ENCODE results near the gene TRIM62.
"Not testable (repeated sequence)": the region's sequence is repeated elsewhere in the genome, so short reads cannot be mapped to it uniquely, and the experiment has no call there.

TRIM62 gene

DNA sequence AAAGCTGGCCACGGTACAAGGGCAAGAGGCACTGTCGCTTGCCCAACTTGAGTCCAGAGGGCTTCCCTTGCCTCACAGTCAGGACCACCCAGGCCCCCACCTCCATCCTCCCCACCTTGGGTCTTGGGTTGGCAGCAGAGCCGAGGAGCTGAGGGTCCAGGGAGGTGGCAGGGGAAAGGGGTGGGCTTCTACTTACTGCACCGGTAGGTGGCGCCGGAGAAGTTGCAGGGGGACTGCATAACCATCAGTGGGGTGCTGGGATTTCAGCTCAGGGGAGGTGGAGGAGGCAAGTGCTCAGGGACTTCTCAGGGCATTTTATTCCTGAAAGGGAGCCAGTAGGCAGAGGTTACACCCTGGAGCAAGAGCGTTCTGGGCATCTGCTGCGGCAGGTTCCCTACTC, 44.0 kb downstream of the TRIM62 start:
- DNase-seq (ENCODE audit: low read depth in 2 of 2), result no peak

DNA sequence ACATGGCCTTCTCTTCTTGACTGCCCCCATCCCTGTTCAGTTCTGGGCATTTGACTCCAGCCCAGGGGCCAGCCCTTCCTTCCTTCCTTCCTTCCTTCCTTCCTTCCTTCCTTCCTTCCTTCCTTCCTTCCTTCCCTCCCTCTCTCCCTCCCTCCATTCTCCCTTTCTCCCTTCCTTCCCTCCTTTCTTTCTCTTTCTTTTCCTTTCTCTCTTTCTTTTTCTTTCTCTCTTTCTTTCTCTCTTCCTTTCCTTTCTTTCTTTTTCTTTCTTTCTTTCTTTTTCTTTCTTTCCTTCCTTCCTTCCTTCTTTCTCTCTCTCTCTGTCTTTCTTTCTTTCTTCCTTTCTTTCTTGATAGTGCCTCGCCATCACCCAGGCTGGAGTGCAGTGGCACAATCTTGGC, 45.8 kb downstream of the TRIM62 start:
- not testable (repeated sequence) for DNase-seq (ENCODE audit: low read depth in 2 of 2)

DNA sequence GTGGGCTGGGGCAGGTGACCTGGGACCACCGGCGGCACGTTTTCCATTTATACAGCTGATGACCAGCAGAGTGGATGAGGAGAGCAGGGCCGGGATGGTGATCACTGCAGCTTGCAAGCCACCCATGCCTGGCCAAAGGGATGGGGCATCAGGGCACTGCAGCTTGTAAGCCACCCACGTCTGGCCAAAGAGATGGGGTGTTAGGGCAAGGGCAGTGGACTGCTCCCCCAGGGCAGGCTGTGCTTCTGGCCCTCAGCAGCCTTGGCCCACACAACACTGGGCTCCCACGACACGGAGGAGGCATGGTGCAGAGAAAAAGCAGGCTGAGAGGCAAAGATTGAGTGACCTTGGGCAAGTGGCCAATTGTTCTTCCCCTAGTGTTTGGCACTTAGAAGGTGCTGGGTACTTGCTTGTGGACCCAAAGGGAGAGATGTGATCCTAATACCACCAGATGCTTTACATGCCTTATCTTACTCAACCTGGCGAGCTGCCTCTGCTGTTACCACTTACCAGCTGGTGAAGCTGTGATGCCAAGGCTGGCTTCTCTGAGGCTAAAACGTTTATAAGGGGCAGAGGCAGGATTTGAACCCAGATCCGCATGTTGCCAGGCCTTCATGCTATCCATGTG, 48.3 kb downstream of the TRIM62 start:
- no peak for DNase-seq (ENCODE audit: low read depth in 2 of 2)

DNA sequence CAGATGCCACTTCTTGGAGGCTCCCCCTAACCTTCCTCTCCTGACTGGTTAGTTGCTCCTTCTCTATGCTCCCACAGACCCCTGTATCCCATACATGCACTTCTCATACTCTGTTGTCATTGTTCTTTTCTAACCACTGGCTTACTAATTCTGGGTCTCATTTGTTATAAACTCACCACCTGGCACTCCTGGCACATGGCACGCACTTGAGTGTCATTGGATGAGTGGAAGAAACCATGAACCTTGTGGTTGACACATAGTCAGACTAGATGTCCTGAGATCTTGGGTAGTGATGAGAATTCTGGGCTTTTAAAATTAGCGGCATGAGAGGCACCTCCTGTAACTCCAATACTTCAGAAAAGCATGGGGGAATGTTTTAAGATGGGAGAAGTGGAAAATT, 49.3 kb downstream of the TRIM62 start:
- no peak for DNase-seq (ENCODE audit: low read depth in 2 of 2)

DNA sequence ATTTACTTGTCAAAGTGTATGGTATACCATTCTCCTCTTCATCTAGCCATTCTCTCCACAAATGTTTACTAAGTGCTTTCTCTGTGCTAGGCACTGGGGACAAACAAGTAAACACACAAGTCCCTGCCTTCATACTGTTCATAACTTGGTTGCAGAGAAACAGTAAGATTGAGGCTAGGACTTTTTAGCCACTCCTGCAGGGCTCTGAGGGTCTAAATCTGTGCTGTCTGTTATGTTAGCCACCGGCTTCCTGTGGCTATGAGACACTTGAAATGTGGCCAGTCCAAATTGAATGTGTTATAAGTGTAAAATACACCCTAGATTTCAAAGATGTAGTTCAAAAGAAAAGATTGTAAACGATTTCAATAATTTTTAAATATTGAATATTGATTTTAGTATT, 50.7 kb downstream of the TRIM62 start:
- DNase-seq (ENCODE audit: low read depth in 2 of 2), result no peak

DNA sequence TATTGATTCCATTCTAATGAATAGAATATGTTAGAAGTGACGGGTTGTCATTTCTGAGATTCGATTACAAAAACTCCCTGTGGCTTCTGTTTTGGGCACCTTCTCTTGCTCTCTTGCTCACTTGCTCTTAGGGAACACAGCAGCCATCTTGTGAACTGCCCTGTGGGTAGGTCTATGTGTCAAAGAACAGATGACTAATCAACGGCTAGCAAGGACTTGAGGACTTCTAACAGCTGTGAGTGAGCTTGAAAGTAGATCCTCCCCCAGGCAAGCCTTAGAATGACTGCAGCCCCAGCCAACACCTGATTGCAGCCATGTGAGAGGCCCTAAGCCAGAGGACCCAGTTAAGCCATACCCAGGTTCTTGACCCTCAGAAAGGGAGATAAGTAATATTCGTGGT, 51.5 kb downstream of the TRIM62 start:
- DNase-seq (ENCODE audit: low read depth in 2 of 2), result no peak

DNA sequence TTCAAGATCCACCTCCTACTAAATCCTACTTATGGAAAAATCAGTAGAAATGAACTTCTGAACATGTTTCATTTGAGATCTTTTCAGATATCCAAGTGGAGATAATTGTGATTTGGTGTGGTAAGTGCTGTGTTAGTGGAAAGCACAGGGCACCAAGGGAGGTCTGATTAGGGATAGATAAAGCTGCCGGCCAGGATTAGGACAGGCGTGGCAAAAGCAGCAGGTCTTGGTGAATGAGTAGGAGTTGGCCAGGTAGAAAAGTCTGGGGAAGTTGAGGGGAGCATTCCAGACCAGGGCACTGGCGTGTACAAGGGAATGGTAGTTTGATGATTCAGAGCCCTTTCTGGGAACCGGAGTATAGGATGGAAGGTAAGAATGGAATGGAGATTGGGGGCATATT, 53.1 kb downstream of the TRIM62 start:
- no peak for DNase-seq (ENCODE audit: low read depth in 2 of 2)

DNA sequence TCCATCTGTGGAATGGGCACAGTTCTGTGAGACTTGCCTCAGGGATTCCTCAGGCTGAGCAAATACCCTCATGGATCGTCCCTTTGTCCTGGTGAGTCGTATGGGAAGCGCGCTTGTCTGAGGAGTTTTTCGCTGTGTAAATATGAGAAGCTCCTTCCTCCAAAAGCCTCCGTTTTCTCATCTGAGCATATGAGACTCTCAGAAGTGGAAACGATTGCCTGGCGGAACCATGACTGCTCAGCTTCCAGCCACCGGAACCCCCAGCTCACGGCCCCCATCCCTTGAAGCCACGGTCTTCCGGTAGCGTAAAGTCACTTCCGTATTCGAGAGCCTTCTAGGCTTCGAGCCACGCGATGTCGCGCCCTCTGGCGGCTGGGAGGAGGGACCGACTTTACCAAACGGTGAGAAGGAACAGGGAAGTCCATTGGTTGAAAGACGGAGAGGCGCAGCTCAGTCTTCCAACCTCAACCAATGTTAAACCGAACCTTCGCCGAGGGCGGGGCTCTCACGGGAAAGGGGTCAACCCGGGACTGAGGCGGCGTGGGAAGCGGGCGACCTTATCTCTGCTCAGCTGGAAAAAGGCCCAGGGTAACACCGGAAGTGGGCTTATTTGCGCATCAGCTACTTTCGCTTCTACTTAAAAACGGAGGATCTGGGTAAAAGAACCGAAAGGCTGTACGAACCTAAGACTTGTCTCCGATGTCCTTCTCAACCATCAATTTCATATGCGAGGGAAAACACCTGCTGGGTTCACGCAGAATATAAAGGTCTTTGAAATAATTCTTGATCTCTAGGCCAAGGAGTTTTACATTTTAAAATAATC, 54.6 kb downstream of the TRIM62 start:
- peak; percentile 98 for DNase-seq (ENCODE audit: low read depth in 2 of 2)

DNA sequence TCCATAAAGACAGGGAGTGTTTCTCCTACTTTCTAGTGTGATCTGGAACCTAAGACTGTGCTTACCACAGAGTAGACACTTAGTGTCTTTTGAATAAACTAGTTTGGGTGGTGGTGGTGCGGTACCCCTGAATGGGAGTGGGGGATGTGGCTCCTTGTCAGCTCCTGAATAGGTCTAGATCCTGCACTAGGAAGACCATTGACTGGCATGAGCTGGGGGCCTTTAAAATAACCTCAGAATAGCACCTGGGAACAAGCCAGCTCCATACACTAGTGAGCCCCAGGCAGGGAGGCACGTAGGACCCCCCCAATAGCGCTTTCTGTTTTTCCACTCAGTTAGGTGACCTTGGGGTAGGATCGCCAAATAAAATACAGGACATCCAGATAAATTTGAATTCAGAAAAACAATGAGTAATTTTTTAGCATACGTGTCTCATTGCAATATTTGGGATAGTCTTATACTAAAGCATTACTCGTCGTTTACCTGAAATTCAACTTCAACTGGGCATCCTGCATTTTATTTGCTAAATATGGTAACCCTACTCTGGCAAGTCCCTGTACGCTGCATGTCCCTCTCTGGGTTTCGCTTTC, 55.3 kb downstream of the TRIM62 start:
- no peak for DNase-seq (ENCODE audit: low read depth in 2 of 2)

DNA sequence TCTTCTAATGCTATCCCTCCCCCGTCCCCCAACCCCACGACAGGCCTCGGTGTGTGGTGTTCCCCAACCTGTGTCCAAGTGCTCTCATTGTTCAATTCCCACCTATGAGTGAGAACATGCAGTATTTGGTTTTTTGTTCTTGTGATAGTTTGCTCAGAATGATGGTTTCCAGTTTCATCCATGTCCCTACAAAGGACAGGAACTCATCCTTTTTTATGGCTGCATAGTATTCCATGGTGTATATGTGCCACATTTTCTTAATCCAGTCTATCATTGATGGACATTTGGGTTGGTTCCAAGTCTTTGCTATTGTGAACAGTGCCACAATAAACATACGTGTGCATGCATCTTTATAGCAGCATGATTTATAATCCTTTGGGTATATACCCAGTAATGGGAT, 57.2 kb downstream of the TRIM62 start:
- DNase-seq (ENCODE audit: low read depth in 2 of 2), result not testable (repeated sequence)

DNA sequence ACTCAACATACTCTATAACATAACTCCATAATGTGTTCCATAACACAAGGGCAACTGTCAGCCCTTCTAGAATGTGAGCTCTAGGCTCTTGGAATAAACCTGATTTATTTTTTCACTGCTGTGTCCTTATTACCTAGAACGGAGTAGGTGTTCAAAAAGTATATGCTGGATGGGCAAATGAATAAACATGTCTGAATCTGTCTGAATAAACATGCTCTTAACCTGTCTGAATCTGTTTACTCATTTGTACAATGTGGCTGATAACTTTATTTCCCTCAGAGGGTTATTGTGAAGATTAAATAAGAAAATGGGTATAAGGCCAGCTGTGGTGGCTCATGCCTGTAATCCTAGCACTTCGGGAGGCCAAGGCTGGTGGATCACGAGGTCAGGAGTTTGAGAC, 58.6 kb downstream of the TRIM62 start:
- DNase-seq (ENCODE audit: low read depth in 2 of 2), result no peak

DNA sequence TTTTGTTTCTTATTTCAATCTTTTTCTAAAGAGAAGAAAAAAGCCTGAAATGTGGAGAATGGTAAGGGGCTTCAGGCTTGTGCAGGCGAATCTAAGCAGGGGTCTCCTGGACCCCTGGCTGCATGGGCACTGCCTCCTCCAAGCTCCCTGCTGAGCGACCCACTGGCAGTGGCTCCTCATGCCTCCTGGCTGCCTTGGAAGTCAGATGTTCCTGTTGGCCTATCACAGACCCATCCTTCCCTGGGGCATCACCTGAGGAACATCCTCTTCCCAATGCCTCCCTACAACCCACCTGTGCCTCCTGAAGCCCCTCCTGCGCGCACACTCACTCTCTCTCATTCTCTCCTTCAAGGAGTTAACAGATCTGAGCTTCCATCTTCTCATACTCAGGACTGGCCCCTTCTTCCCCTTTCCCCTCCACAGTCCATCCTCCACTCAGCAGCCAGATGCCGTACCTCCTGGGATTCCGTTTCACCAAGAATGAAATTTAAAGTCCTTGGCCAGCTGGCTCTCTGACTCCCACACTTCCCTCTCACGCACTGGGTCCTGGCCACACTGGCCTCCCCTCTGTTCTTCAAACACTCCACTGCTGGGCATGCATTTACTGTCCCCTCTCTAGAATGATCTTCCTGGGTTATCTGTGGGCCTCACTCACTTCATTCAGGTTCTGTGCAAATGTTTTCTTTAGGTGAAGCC, 59.2 kb downstream of the TRIM62 start:
- DNase-seq (ENCODE audit: low read depth in 2 of 2), result no peak

DNA sequence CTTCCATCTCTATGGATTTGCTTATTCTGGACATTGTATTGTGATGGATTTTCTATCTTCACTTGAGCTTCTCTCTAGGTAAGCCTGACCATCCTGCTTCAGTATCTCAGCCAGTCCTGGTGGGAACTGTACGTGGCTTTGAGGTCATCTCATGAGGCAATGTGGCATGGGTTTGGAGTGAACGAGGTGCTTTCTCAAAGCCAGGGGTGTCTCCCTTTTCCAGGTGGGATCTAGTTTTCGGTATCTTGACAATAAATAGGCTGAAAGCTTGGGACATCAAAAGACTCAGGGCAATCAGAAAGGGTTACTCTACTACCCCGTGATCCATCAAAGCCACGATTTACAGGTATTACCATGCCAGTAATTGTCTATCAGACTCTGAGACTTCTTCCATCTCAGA, 60.1 kb downstream of the TRIM62 start:
- DNase-seq (ENCODE audit: low read depth in 2 of 2), result no peak

DNA sequence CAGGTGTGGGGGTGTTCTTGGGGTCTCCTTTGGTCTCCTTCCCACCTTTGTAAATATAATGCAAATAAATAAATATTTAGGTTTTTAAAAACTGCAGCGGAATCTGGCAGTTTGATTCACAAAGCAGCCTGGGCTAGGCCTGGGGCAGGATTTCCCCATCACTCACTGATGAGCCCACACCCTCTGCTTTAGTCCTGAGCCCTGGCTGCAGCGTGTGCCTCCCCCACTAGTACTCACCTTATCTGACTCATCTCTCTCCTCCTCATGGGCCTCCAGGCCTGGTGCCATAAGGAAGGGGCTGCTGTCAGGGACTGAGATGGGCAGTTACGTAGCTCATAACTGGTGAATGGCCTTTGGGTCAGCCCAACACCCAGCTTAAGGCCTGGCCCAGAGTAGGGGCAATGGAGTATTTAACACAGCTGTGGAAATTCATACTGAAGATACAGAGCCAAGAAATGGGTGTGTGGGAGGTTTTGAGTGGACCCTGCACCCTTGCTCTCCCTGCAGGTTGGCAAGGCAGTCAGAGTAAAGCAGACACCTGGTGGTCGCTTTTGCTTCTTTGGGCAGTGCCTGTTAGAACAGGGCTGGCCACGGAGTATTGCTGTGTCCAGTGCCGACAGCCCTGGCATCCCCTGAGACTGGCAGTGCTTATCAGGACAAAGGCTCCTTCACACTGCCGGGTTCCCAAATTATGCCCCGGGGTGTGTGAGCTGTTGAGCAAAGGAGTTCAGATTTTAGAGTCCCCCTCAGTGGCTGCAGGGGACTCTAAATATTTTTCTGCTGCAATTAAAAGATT, 61.2 kb downstream of the TRIM62 start:
- DNase-seq (ENCODE audit: low read depth in 2 of 2), result no peak

DNA sequence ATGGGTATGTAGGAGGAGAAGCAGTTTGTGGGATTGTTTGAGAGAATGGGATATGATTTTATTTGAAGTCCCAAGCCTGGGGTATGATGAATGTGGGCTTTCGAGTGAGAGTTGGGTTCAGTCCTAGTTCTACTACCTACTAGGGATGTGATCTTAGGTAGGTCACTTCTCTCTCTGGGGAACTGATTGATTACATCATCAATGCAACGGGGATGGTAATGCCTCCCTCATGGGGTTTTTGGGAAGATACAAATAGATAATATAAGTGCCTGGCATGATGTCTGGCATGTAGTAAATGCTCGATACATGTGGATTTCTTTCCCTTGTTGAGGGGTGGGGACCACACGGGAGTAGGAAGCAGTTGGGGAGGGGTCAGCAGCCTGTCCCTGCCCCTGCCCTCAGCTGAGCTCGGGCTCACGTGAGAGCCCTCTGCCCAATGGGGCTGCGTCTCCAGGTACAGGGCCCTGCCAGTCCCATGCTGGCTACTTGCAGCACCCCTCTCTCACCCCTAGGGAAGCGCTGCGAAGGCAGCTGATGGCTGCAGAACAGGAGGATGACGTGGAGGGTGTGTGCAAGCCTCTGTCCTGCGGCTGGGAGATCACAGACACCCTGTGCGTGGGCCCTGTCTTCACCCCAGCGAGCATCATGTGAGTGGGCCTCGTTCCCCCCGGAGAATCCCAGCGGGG, 62.2 kb downstream of the TRIM62 start:
- no peak for DNase-seq (ENCODE audit: low read depth in 2 of 2)

DNA sequence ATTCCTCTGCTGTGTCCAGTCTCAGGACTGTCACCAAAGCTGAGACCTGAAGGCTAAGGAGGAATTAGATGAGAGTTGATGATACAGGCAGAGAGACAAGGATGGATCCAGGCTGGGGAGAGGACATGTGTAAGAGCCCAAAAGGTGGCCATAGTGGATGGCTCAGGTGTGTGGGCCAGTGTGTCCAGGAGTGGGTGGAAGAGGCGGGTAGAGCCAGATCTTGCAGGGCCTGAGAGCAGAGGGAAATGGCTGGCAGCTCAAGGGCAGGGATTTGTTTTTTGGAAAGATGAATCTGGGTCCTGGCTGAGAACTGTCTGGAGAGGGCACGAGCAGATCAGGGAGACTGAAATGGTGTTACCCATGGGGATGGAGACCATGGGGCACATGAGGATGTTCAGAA, 62.8 kb downstream of the TRIM62 start:
- DNase-seq (ENCODE audit: low read depth in 2 of 2), result no peak

DNA sequence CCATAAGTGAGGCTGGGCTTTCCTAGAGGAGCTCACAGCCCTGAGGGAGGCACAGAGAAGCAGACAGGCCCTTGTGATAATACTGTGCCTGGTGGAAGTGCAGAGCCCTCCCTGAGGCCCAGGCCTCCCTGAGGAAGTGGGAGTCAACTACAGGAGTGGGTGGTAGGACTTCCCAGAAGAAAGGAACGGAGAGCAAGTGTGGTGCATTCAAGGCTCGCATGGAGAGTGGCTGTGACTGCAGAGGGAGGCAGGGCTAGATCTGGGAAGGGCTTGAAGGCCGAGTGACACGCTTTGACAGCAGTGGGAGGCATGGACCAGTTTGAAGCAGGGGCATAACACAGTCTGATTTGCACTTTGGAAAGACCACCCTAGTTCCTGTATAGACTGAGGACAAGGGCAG, 63.6 kb downstream of the TRIM62 start:
- no peak for DNase-seq (ENCODE audit: low read depth in 2 of 2)

DNA sequence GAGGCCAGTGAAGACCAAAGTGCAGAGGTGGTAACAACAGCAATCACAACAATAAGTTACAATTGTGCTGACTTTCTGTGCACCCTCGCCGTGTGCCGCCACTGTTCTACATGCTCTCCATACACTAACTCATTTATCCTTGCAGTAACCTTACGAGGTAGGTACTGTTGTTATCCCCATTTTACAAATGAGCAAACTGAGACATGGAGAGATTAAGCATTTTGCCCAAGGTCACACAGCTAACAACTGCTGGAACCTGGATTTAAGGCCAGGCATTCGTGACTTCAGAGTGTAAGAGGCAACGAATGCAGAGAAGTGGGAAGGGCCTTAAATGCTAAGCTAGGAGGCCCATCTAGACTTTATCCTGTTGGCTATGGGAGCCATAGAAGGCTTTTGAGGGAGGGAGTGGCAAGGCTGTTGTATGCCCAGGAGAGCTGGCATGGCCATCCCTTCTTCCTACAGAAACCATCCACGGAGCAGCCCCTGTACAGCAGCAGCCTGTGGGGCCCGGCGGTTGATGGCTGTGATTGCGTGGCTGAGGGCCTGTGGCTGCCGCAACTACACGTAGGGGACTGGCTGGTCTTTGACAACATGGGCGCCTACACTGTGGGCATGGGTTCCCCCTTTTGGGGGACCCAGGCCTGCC, 64.3 kb downstream of the TRIM62 start:
- DNase-seq (ENCODE audit: low read depth in 2 of 2), result no peak

DNA sequence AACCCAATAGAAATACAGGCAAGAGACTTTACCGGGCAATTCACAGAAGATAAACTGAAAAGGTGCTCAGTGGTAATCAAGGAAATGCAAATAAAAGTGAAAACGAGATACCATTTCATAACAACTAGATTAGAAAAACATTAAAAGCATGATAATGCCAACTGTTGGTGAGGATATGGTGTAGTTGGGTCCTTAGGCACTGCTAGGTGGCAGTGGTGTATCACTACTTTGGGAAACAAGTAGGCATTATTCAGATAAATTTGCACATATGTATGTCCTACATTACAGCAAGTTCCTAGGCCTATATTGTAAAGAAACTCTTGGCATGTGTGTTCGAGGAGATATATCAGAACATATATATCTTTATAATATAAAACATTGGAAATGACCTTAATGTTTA, 69.9 kb downstream of the TRIM62 start:
- no peak for DNase-seq (ENCODE audit: low read depth in 2 of 2)

DNA sequence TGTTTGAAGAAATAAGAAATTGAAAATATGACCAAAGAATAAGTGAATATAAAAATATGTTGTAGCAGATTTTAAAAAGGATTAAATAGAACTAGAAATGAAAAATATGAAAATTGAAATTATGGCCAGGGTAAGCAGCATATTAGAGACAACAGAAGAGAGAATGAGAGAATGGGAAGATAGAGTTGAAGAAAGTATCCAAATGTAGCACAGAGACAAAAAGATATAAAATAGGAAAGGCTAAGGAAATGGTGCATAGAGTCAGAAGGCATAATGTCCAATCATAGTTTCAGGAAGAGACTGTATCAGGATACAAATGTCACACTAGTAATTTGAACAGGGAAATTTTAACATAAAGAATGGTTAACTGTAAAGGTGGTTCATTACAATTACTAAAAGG, 71.4 kb downstream of the TRIM62 start:
- DNase-seq (ENCODE audit: low read depth in 2 of 2), result no peak

DNA sequence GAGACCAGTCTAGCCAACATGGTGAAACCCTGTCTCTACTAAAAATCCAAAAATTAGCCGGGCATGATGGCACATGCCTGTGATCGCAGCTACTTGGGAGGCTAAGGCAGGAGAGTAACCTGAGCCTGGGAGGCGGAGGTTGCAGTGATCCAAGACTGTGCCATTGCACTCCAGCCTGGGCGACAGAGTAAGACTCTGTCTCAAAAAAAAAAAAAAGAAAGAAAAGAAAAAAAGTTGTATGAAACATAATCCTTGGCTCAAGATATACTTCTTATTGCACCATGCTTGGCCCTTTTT, 81.8 kb downstream of the TRIM62 start:
- not testable (repeated sequence) for DNase-seq (ENCODE audit: low read depth in 2 of 2)
